GM12872 (cell line): Measurements from ENCODE around the gene PLIN4.

Experiments
- CTCF ChIP-seq: IDR thresholded peaks from 3 replicates; pipeline ENCODE4 v1.5.1; 2011; ENCODE audit warnings: low read depth, mild to moderate bottlenecking, low read length, moderate library complexity; ENCODE audit not compliant: insufficient read depth

The PLIN4 gene

GRCh38 chr19:4533334-4533733 is 15.0 kb upstream of the PLIN4 start:
- no peak for TF ChIP-seq CTCF

DNA sequence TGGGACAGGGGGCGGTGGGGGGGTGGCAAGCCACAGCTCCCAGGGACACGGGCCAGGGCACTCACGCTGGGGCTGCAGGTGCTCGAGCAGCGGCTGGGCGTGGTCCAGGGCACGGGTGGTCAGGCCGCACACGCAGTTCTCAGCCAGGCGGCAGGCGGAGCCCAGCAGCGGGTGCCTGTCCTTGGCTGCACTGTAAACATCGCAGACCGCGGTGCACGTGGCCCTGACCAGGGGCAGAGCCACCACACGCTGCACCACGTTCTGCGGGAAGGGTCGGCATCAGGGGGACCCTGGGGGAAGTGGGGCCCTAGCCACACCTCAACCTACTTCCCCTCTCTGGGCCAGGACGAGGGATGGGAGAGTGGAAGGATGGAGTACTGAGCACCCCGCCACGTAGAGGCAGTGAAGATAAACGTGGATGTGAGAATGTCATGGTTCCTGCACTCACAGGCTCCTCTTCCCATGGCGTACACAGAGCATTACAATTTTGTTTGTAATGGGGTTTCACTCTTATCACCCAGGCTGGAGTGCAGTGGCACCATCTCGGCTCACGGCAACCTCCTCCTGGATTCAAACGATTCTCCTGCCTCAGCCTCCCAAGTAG is 13.4 kb upstream of the PLIN4 start:
- TF ChIP-seq CTCF: no peak

DNA sequence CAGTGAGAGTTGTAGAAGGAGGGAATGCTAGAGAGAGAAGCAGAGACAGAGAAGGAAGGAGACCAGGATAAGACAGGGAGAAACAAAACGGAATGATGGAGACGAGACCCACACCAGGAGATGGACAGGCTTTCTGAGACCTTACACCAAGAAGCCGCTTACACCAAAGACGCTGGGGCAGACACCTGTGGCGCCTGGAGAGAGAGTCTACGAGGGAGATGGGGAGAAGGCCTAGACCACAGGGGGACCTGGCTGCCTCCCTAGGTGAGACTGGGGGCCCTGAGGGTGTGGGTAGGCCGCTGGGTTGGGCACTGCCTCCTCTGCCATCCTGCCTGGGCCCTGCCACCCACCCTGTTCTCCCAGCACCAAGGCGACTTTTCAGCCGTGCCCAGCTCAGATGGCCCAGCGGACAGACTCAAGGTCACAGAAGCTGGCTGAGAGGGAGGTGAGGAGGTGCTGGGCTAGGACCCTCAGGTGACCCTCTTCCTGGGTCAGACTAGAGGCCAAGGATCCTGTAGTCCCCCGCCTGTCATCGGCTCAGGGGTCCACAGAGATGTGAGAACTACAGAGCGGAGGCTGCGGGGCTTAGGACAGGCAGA is 11.7 kb upstream of the PLIN4 start:
- TF ChIP-seq CTCF: no peak

GRCh38 chr19:4528843-4529242 is 10.6 kb upstream of the PLIN4 start:
- TF ChIP-seq CTCF: no peak

DNA sequence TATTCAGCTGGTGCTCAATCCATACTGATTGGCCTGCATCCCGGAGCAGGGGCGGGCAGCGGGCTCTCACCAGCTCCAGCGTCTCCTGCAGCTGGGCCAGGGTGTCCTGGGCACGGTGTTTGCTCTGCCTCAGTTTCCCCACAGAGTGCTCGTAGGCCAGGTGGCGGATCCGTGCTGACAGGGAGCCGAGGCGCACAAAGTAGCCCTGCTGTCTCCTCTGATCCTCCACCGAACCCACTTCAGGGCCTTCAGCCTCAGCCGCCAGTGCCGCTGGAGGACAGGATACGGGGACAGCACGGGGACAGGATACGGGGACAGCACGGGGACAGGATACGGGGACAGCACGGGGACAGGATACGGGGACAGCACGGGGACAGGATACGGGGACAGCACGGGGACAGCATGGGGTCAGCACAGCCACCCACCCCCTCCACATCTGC is 7.3 kb upstream of the PLIN4 start:
- TF ChIP-seq CTCF: no peak

GRCh38 chr19:4524808-4525562 is 6.7 kb upstream of the PLIN4 start:
- TF ChIP-seq CTCF: peak; percentile 94

GRCh38 chr19:4523306-4524110 is 5.2 kb upstream of the PLIN4 start:
- TF ChIP-seq CTCF: peak; percentile 84
